HG02885 (cell line): Measurements from ENCODE around the gene CHID1.

Source experiments
- ATAC-seq: cut with Tn5 transposase; IDR thresholded peaks from one replicate; pipeline ENCODE4 v1.9.1; 2021; ENCODE audit warnings: mild to moderate bottlenecking; ENCODE audit not compliant: unreplicated experiment, poor library complexity

The CHID1 gene

GRCh38 chr11:839280-839623 lies 71.4 kb downstream of the CHID1 start:
- ATAC-seq, result no peak

DNA sequence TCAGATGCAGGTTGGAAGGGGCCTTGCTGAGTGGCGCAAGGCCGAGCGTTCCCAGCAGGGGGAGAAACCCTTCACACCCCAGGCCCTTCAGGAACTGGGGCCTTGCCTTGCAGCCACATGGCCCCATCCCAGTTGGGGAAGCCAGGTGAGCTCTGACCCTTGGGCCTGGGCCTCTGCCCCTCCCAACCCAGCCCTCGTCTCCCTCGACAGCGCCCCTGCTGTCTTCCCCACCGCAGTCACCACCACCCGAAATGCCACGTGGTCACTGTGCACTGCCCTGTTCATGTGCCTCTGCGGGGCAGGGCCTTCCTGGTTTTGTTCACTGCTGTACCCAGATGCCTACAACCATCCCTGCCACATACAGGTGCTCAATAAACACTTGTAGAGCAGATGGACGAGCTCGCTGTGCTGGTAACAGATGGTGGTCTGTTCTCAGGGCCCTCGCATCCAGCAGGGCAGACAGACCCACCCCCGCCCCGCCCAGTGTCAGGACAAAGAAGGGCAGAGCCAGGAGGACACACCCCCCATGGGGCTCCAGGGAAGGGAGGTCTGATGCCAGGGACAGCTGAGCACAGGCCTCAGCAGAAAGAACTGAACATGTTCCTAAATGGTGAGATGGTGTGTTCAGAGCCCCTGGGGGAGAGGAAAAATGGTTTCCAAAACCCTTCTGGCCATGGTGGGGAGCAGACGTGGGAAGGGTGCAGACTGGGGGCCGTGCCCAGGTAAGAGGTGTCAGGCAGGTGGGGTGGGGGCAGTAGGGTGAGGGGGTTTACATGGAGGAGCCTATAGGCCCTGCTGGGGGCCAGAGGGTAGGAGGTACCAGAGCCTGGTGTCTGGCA lies 72.0 kb downstream of the CHID1 start:
- ATAC-seq, result no peak

- ATAC-seq, result no peak
Measured at GRCh38 chr11:837990-838307, 72.7 kb downstream of the CHID1 start.

- ATAC-seq, result no peak
Measured at GRCh38 chr11:837189-837989, 73.2 kb downstream of the CHID1 start.

DNA sequence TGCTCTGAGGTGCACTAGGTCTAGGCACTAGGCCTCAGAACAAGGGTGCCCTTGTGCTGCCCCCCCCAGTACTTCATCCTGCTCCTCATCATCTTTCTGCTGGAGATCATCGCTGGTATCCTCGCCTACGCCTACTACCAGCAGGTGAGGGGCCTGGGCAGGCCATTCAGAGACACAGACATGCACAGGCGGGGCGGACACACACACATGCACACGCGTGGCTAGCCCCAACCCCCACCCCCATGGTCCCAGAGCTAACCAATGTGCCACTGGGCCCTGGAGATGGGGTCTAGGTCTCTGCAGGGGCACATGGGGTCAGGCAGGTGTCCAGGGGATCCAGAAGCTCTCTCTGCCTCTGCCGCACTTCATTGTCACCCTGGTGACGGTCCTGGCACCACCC lies 73.9 kb downstream of the CHID1 start:
- ATAC-seq, result no peak

DNA sequence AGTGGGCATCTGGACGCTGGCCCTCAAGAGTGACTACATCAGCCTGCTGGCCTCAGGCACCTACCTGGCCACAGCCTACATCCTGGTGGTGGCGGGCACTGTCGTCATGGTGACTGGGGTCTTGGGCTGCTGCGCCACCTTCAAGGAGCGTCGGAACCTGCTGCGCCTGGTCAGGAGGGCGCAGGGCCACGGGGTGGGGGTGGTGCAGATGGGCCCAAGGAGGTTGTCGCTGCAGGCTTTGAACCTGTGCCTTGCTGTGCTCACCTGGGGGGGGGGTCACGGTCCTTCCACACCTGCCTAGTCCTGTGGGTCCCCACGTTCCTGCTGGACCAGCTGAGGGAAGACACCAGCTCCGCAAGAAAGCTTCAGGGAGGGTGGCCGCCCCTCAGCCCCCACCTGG lies 74.3 kb downstream of the CHID1 start:
- ATAC-seq, result no peak

DNA sequence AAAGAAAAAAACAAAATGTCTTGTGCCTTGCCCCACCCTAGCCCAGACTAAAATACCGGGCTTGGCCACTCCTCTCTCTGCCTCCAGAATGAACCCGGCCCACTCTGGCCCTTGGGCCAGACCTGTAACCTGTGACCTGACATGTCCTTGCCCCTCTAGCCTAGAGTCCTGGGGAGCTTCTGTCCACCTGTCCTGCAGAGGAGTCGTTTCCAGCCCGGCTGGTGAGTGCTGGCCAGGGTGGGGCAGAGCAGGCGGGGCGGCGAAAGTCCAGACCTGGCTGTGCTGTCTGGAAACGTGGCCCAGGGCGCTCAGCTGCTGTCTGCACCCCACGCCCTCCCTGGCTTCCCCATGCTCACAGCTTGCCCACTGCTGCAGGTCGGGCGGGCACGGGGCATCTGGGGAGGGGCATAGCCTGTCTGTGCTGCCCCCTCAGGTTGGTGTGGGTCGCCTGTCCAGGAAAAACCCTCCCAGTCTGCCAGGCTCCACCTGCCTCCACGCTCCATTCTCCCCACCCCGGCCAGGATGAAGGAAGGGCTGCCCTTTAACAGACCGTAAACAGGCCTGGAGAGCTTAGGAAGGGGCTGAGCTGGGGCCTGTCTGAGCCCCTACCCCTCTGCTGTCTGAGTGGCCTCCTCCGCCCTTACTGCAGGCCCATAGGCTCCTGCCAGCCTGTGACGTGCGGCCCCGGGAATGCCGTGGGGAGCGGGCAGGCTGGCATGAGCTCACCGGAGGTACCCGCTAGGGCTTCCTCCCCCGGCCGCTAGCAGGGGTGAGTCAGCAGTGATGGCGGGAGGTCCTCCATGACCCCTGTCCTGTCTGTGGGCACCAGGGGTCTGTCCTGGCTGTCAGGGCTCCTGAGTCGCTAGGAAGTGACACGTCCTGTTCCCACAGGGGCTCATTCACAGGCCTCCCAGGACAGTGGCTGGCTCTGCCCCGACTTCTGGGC lies 76.0 kb downstream of the CHID1 start:
- no peak for ATAC-seq

- ATAC-seq, result no peak
Measured at GRCh38 chr11:833849-834311, 76.7 kb downstream of the CHID1 start.

GRCh38 chr11:833114-833791 lies 77.4 kb downstream of the CHID1 start:
- peak; percentile 37 for ATAC-seq

- peak; percentile 52 for ATAC-seq
Measured at GRCh38 chr11:832529-833113, 78.0 kb downstream of the CHID1 start, which contains the start of gene CD151. CD151 (plus strand) TSS chr11:832952; CDS start chr11:836070, 3,118 bp downstream.

DNA sequence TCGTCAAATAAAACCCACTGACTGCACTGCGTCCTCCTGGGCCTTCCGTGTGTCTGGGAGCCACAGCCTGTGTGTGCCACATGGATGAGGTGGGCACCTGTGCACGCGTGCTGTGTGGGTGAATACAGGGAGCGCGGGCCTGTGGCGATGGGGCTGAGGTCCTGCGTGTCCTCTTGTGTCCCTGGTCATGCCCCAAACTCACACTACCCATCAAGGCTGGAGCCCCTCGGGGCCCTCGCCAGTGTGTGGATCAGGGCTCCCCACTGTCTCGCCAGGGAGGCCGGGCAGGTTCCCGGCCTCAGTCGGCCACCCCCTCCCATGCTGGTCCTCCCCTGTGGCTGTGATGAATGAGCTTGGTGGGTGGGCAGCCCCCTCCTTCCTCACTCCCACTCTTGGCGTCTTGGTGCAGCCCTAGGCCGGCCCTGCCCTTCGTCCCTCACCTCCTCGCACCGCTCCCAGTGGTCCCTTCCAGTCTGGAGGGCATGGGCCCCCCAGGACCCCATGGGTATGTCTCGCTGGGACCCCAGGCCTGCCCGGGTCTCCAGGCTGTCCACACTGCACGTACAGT lies 78.6 kb downstream of the CHID1 start:
- ATAC-seq, result no peak

- ATAC-seq, result no peak
Measured at GRCh38 chr11:831118-831864, 79.3 kb downstream of the CHID1 start.

DNA sequence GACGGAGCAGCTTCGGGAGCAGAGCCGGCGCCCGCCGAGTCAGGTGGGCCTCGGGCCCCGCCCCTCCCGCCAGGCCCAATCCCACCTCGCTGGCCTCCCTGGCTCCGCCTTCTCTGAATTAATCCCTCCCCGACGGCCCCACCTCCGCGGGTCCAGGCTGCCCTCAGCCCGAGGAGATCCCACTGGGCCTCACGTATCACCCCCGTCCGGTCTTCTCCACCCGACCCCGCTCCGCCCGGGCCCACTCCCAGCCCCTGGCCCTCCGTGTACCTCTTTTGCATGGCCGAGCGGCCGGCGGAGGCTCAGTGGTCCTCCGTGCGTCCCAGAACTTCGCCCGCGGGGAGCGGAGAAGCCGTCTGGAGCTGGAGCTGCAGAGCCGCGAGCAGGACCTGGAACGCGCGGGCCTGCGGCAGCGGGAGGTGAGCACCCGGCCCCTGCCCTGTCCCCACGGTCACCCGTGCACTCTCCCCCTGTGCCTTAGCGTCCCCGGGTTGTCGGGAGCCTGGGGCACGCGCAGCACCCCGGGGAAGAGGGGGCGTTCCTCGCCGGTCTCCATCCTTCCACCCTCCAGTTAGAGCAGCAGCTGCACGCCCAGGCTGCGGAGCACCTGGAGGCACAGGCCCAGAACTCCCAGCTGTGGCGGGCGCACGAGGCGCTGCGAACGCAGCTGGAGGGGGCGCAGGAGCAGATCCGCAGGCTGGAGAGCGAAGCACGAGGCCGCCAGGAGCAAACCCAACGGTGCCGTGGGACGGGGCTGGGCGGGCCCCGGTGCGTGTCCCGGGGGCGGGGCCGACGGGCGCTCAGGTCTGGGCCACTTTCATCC lies 80.1 kb downstream of the CHID1 start:
- no peak for ATAC-seq

- no peak for ATAC-seq
Measured at GRCh38 chr11:829847-830294, 80.7 kb downstream of the CHID1 start.

DNA sequence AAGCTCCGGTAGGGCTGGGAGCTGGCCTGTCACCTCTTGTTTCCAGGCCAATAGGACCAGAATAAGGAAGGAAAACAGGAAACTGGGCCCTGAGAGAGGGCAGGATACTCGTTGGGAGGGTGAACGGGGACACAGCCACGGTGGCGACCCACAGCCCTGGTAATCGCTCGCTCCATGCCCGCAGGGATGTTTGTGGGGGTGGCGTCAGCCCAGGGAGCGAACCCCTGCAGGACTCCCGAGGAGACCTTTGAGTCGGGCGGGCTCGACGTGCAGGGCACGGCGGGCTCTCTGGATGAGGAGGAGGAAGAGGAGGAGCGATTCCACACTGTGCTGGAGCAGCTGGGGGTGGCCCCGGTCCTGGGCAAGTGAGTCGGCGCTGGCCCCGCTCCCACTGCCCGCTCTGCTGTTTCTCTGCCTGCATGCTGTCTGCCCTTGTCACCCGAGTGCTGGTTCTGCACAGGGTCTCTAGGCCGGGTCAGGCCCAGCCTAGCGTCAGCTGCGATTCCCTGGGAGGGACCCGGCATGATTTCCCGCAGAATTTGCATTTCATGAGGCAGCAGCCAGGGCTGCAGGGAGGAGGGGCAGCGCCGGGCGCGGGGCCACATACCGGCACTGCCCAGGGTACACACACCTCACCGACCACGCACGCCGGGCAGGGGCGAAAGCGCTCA lies 81.3 kb downstream of the CHID1 start:
- ATAC-seq, result no peak

GRCh38 chr11:828506-829175 lies 82.0 kb downstream of the CHID1 start:
- ATAC-seq, result no peak

DNA sequence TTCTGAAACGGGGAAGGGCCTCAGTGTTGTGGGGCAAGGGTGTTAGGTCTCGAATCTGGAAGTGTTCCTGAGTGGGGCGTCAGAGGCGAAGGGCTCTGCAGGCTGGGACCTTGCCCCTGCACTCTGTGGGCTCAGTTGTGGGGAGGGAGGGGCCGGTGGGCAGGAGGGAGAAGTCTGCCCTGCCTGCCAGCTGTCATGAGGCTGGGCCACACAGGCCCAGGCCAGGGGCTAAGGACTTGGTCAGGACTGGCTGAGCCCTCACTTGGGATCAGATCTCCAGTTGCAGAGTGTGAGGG lies 82.8 kb downstream of the CHID1 start, which contains the start of gene CRACR2B:
Gene CRACR2B, plus strand, starts transcription at position 23 of the 296 bp plus-strand sequence. CDS start 689 bp downstream, outside the sequence.
- ATAC-seq, result no peak
